Measurements from ENCODE around the gene LPIN3. TPM values are rescaled to one million over a fixed set of nuclear protein-coding genes. Genes with fewer than 3 reads are reported as not detected.

LPIN3 gene
- total RNA-seq, 1 experiment from 2014 or later, result 3.8 TPM

GRCh38 chr20:41358717-41359116 is 18.1 kb downstream of the LPIN3 start:
- no peaks in the 10 kb centered on the region for H3K9me3 Mint-ChIP-seq

More at GRCh38 chr20:41358717-41359116, 18.1 kb downstream of the LPIN3 start:
- H2BK12ac ChIP-seq (ENCODE audit: insufficient read length, low read depth, low read length), result no peak overlapping the region
- no peak overlapping the region for H3K23ac ChIP-seq (ENCODE audit: insufficient read length, low read depth, low read length)
- no peaks in the 10 kb centered on the region for H3K27me3 Mint-ChIP-seq (ENCODE audit: low read depth)
- H3K9me3 ChIP-seq (ENCODE audit: control insufficient read depth, low read depth, low read length), result no peaks in the 10 kb centered on the region
- H3K4me1 ChIP-seq (ENCODE audit: insufficient read depth, low read length), result no peaks in the 10 kb centered on the region
- H2BK120ac ChIP-seq (ENCODE audit: low read depth, low read length, poor library complexity, severe bottlenecking), result no peak overlapping the region
- H3K27ac ChIP-seq (ENCODE audit: insufficient read length, low read depth, low read length), result no peak overlapping the region
- H3K23me2 ChIP-seq (ENCODE audit: insufficient read length, low read depth, low read length, poor library complexity, severe bottlenecking), result no peaks in the 10 kb centered on the region
- H2AK5ac ChIP-seq (ENCODE audit: insufficient read length, low read length), result no peak overlapping the region
- H3K27ac Mint-ChIP-seq, result peak overlapping the region in 1 of 3 experiments; percentile 65; a peak in 1 of 7 replicates
- peak; percentile 24 for DNase-seq
- H3K4me3 Mint-ChIP-seq, result no peak overlapping the region
- H3K56ac ChIP-seq (ENCODE audit: insufficient read length, low read depth, low read length), result no peak overlapping the region
- no peaks in the 10 kb centered on the region for H4K20me1 ChIP-seq (ENCODE audit: control insufficient read depth, insufficient read depth, insufficient read length)
- H4K91ac ChIP-seq (ENCODE audit: insufficient read length, low read depth, low read length), result no peak overlapping the region
- no peaks in the 10 kb centered on the region for H3K79me1 ChIP-seq (ENCODE audit: insufficient read depth, low read depth, low read length, poor library complexity, severe bottlenecking)
- H3K36me3 Mint-ChIP-seq (ENCODE audit: insufficient read depth in 1 of 3, low read depth in 3 of 3), result peaks cover 0 to 4% (median 3%) of the 10 kb centered on the region in 3 experiments; a peak in 2 of 7 replicates
- no peak overlapping the region for H2BK20ac ChIP-seq (ENCODE audit: low read depth, low read length, poor library complexity, severe bottlenecking)
- WGBS (ENCODE audit: extremely low coverage, insufficient read length, low lambda C conversion rate), result no CpG with 5 or more reads among the region's 7 CpGs
- TF ChIP-seq CTCF (conservative IDR thresholded peaks at IDR 0.05), result no peak
- H2BK15ac ChIP-seq (ENCODE audit: low read depth, low read length), result no peak overlapping the region
- no peaks in the 10 kb centered on the region for H3K79me2 ChIP-seq (ENCODE audit: insufficient read depth, low read length)
- H3K4me2 ChIP-seq (ENCODE audit: insufficient read depth, insufficient read length, low read length), result no peak overlapping the region
- no peak overlapping the region for H3K4ac ChIP-seq (ENCODE audit: low read depth, low read length)
- no peak overlapping the region for H4K8ac ChIP-seq (replicated peaks; ENCODE audit: insufficient read length, low read depth, low read length)
- no peak overlapping the region for H3K18ac ChIP-seq (ENCODE audit: insufficient read length, low read depth, low read length)
- no peak overlapping the region for H2AFZ ChIP-seq (ENCODE audit: low read length)
- H2BK5ac ChIP-seq (ENCODE audit: insufficient read length, low read length), result no peak overlapping the region
- 0 out of 4 replicates have a peak, but pooled peaks cover 0 to 3% of the 10 kb centered on the region in 2 experiments for H3K4me1 Mint-ChIP-seq
- no peak overlapping the region for H4K5ac ChIP-seq (ENCODE audit: insufficient read length, low read depth, low read length)
- H3T11ph ChIP-seq (ENCODE audit: low read length), result no peak overlapping the region
- H3K27me3 ChIP-seq (ENCODE audit: insufficient read depth, low read length), result no peaks in the 10 kb centered on the region
- H3K14ac ChIP-seq (ENCODE audit: insufficient read depth, low read length), result no peak overlapping the region
- H3K9ac ChIP-seq (ENCODE audit: extremely low read depth, insufficient read length, low read length), result no peak overlapping the region

Measured in H9 (cell line).